GM19468 (cell line): ENCODE results near the gene KCNH8.
"Not testable (repeated sequence)": the region's sequence is repeated elsewhere in the genome, so short reads cannot be mapped to it uniquely, and the experiment has no call there.

Experiments used
- ATAC-seq: cut with Tn5 transposase; IDR thresholded peaks from one replicate; pipeline ENCODE4 v1.9.1; 2021; ENCODE audit warnings: mild to moderate bottlenecking, moderate library complexity, moderate number of reproducible peaks; ENCODE audit not compliant: unreplicated experiment; ENCODE audit errors: extremely low read depth

KCNH8 gene

GRCh38 chr3:19171794-19172193, 23.5 kb downstream of the KCNH8 start:
- ATAC-seq = no peak

GRCh38 chr3:19173945-19174344, 25.6 kb downstream of the KCNH8 start:
- no peak for ATAC-seq

GRCh38 chr3:19183584-19183983, 35.3 kb downstream of the KCNH8 start:
- no peak for ATAC-seq

- no peak for ATAC-seq
These were observed 41.8 kb downstream of the KCNH8 start for GRCh38 chr3:19190126-19190525.

- ATAC-seq = peak; percentile 32
These were observed 42.3 kb downstream of the KCNH8 start for GRCh38 chr3:19190602-19191001.

GRCh38 chr3:19199131-19199530, 50.8 kb downstream of the KCNH8 start:
- no peak for ATAC-seq

- ATAC-seq = no peak
These were observed 54.0 kb downstream of the KCNH8 start for GRCh38 chr3:19202303-19202702.

- no peak for ATAC-seq
These were observed 54.4 kb downstream of the KCNH8 start for GRCh38 chr3:19202754-19203153.

- no peak for ATAC-seq
These were observed 58.2 kb downstream of the KCNH8 start for GRCh38 chr3:19206540-19206939.

GRCh38 chr3:19213603-19214220, 65.4 kb downstream of the KCNH8 start:
- no peak for ATAC-seq

- ATAC-seq = no peak
These were observed 67.1 kb downstream of the KCNH8 start for GRCh38 chr3:19215427-19215826.

GRCh38 chr3:19216669-19217337, 68.5 kb downstream of the KCNH8 start:
- no peak for ATAC-seq

- ATAC-seq = no peak
These were observed 72.0 kb downstream of the KCNH8 start for GRCh38 chr3:19220311-19220710.

GRCh38 chr3:19221081-19221480, 72.8 kb downstream of the KCNH8 start:
- ATAC-seq = no peak

GRCh38 chr3:19226479-19226878, 78.2 kb downstream of the KCNH8 start:
- no peak for ATAC-seq

- no peak for ATAC-seq
These were observed 79.9 kb downstream of the KCNH8 start for GRCh38 chr3:19228167-19228566.

- ATAC-seq = no peak
These were observed 80.8 kb downstream of the KCNH8 start for GRCh38 chr3:19229086-19229485.

- not testable (repeated sequence) for ATAC-seq
These were observed 81.6 kb downstream of the KCNH8 start for GRCh38 chr3:19229881-19230280.

GRCh38 chr3:19231792-19232461, 83.6 kb downstream of the KCNH8 start:
- no peak for ATAC-seq

- ATAC-seq = no peak
These were observed 84.3 kb downstream of the KCNH8 start for GRCh38 chr3:19232566-19232965.
